ENCODE data around the gene TAS1R3.

TAS1R3 gene

GRCh38 chr1:1295154-1295923 lies 35.7 kb upstream of the TAS1R3 start:
- DNase-seq: no peak

GRCh38 chr1:1296070-1297061 lies 34.7 kb upstream of the TAS1R3 start:
- DNase-seq: no peak

- DNase-seq: no peak
These were observed 33.2 kb upstream of the TAS1R3 start for GRCh38 chr1:1297802-1298424.

GRCh38 chr1:1298861-1299685 lies 32.0 kb upstream of the TAS1R3 start:
- DNase-seq: no peak

- no peak for DNase-seq
These were observed 31.3 kb upstream of the TAS1R3 start for GRCh38 chr1:1299686-1300351.

GRCh38 chr1:1300352-1300739 lies 30.7 kb upstream of the TAS1R3 start:
- DNase-seq: no peak

GRCh38 chr1:1302006-1302430 lies 29.1 kb upstream of the TAS1R3 start:
- DNase-seq: no peak

GRCh38 chr1:1302951-1303509 lies 28.1 kb upstream of the TAS1R3 start:
- DNase-seq: no peak

GRCh38 chr1:1303736-1304135 lies 27.3 kb upstream of the TAS1R3 start:
- DNase-seq: no peak

- DNase-seq: peak; percentile 87
These were observed 26.5 kb upstream of the TAS1R3 start for GRCh38 chr1:1304331-1305299.

GRCh38 chr1:1305300-1306069 lies 25.6 kb upstream of the TAS1R3 start:
- peak; percentile 82 for DNase-seq

GRCh38 chr1:1306070-1306660 lies 24.9 kb upstream of the TAS1R3 start:
- peak; percentile 39 for DNase-seq

- no peak for DNase-seq
These were observed 24.3 kb upstream of the TAS1R3 start for GRCh38 chr1:1306661-1307260.

- no peak for DNase-seq
These were observed 23.7 kb upstream of the TAS1R3 start for GRCh38 chr1:1307261-1307922.

- DNase-seq: peak; percentile 92
These were observed 22.9 kb upstream of the TAS1R3 start, which contains the start of the genes ACAP3 and PUSL1 for GRCh38 chr1:1307923-1308755. TSS of gene ACAP3 (minus strand) at chr1:1307930. CDS start at chr1:1307815, 115 bp downstream. TSS of gene PUSL1 (plus strand) at chr1:1308597. CDS start at chr1:1308644, 47 bp downstream.

GRCh38 chr1:1308756-1309250 lies 22.3 kb upstream of the TAS1R3 start:
- DNase-seq: no peak
